GM19438 (cell line): ENCODE results near the gene PDE6G.
"Not testable (repeated sequence)": the region's sequence is repeated elsewhere in the genome, so short reads cannot be mapped to it uniquely, and the experiment has no call there.

ENCODE experiments used
- ATAC-seq: cut with Tn5 transposase; IDR thresholded peaks from one replicate; pipeline ENCODE4 v1.9.1; 2021; ENCODE audit warnings: low read depth; ENCODE audit not compliant: unreplicated experiment

Gene PDE6G

DNA sequence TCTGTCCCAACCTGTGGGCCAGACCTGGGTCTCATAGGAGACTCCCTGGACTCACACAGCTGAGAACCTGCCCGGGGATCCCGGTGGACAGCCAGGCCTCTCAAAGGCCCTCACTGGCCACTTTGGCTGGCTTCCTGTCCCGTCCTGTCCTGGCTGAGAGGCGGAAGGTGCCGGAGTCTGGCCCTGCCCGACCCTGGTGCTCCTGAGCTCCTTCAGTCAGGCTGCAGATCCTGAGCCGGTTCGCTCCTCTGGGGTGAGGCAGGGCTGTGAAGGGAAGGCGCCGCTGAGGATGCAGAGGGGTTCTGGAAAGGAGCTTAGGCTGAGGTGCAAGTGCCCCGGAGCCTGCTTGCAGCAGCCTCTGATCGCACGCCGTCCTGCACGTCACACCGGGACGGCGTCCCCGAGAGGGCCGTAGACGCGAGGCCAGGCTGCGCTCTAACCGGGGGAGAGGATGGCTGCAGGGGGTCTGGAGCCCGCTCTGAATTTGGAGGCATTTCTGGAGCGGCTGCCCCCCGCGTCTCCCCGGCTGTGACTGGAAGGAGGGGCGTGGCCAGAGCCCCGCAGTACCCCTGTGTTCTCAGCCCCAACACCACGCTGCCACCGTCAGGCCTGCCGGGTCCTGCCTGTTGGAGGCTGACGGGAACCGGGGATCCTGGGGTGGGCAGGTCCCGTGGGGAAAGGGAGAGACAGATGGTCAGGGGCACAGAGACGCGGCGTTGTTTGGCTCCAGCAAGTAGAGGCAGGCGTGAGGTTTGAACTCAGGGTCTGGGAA is 31.6 kb upstream of the PDE6G start:
- ATAC-seq: no peak

DNA sequence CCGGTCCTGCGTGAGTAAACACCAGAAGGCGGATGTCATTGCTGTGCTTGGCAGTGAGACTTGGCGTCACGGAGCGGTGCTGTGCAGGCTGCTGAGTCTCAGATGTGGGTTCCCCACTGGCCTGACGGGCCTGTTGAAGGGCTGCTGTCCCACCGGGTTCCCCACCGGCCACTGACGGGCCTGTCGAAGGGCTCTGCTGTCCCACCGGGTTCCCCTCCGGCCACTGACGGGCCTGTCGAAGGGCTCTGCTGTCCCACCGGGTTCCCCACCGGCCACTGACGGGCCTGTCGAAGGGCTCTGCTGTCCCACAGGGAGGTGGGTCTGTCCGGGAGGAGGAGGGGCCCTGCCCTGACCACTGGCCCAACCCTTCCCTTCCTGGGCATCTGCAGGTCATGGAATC is 30.3 kb upstream of the PDE6G start:
- no peak for ATAC-seq

DNA sequence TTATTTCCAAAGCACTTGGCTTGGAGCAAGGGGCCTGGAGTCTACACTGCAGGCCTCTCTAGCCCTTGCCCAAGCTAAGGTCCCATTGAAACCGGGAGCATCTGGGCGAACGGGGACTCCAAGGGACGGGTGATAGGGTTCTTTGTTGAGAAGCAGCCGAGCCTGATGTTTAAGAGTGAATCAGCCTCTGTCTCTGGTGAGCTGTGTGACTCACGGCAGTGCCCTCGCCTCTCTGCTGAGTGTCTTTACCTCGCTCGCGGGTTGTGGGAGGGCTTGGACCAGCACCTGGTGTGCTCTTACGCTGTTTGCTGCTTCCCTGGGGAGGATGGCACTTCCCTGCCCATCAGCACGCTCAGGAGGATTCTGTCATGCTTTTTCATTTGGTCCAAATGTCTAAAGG is 28.8 kb upstream of the PDE6G start:
- ATAC-seq: no peak

GRCh38 chr17:81684442-81684911 is 28.1 kb upstream of the PDE6G start:
- ATAC-seq: no peak

DNA sequence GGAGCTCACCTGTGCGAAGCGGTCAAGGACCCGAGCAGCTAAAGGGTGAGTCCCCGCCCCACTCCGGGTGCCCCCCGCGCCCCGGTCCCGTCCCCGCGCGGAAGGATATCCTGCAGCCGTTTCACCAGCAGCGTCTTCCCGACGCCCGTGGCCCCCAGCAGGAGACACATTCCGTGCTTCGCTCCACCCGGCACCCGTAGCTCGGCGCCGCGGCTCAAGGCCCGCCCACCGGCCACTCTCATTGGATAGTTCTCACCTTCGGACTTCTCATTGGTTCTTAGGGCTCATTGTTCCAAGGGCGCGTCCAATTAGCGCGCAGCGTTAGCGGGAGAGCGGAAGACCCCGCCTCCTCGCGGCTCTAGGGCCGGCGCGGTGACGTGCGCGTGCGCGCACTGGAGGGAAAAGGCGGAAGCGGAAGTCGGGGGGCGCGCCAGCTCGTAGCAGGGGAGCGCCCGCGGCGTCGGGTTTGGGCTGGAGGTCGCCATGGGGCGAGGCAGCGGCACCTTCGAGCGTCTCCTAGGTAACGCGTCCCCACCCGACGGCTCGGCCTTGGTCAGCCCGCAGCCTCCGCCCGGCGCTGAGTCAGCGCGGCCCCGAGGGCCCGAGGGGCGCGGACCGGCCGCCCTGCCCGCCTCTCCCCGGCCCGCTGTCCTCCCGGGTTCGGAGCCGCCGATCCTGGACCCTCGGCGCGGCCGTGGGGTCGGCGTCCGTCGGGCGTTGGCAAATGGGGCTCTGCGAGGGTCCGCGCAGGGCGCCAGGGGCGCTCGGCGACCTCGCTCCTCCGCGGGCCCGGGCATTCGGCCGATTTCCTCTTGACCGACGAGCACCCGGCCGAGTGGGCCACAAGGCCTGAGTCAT is 27.5 kb upstream of the PDE6G start, which contains the start of the genes ARL16 and HGS:
TSS of gene ARL16 (minus strand) at position 214 of the 858 bp plus-strand sequence. CDS start at position 170, 44 bp downstream.
TSS of gene HGS (plus strand) at position 428 of the 858 bp plus-strand sequence. CDS start at position 484, 56 bp downstream.
- ATAC-seq: peak; percentile 95

GRCh38 chr17:81683208-81683583 is 26.9 kb upstream of the PDE6G start:
- peak; percentile 7 for ATAC-seq

DNA sequence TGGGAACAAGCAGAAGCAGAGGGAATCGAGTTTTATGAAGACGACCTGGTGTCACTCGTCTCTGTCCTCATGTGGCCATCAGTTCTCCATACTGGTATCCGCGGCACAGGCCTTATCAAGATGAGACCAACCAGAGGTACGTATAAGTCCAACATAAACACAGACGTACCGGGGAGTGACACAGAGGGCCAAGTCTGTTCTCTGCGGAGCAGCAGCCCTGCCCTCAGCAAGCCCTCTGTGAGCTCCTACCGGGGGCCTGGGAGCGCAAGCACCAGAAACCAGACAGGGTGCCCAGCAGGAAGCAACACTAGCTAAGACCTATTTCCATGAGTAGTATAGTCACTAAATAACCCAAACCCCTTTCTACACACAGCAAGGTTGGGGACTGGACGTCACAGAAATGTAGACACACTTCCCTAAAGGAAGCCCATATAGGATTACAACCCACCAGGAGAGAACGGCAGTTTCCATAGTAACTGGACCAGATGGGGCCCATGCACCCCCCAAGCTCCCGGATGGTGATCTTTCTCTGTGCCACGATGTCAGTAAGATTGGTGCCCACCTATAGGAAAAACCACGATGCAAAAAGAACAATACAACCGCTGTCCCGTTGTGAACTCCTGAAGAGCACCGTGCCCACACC is 26.3 kb upstream of the PDE6G start:
- ATAC-seq: no peak

GRCh38 chr17:81681672-81682071 is 25.3 kb upstream of the PDE6G start:
- no peak for ATAC-seq

GRCh38 chr17:81680150-81680549 is 23.8 kb upstream of the PDE6G start:
- ATAC-seq: no peak

DNA sequence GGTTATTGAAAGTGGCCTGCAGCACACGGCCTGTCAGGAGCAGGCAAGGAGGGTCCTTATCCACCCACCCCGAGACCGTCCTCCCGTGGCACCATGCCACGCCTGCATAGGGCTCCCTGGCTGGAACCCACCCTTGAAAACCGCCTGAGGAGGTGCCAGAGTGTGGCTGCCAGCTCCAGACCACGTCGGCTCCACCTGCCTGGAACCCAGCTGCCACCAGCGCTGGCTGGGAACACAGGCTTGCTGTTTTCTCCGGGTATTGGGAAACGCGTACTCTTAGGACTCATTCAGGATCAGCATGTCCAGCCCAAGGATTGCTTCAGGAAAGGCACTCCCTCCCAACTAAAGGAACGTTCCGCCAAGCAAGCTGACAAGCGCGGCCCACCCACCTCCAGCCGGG is 20.6 kb upstream of the PDE6G start:
- ATAC-seq: no peak

- ATAC-seq: not testable (repeated sequence)
Measured at GRCh38 chr17:81675515-81676221, 19.3 kb upstream of the PDE6G start.

DNA sequence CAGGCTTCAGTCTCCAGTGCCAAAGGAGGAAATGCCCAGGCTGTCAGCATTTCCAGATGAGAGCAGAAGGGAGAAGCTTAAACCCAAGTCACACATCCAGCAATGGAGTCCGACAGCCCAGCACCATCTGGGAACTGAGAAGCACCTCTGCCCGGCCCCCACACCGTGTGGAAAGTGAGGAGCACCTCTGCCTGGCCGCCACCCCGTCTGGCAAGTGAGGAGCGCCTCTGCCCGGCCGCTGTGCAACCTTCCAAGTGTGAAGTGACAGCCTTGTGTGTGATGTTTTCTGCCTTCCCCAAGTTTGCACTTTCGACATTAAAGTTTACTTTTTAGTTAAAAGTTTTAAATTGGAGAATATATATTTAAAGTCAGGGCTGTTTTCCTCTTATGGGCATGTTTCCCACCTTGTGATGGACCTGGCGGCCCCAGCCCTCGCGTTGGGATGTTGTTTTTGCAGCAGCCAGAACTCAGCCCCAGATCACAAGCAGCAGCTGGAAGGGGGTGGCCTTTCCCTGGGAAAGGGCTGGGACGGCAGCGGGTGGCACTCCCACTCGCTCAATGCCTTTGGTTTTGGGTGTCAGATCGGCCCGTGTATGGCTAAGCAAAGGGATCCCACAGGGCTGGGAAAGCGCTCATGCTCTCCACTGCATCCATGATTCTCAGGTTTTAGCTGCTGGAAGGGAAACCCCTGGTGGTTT is 17.4 kb upstream of the PDE6G start:
- ATAC-seq: no peak

GRCh38 chr17:81672954-81673353 is 16.6 kb upstream of the PDE6G start:
- ATAC-seq: no peak

DNA sequence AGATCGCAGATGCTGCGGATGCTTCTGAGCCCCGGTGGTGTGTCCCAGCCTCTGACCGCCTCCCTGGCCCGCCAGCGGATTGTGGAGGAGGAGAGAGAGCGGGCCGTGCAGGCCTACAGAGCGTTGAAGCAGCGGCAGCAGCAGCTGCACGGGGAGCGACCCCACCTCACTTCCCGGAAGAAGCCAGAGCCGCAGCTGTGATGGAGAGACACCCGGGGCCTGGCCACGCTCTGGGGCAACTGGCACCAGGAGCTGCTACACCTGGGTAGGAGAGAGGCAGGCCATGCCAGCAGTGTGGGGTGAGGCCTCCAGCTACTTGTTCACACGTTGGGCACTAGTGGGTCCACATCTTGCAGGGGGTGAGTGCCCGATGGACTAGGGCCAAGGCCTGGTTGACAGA is 16.2 kb upstream of the PDE6G start:
- no peak for ATAC-seq

DNA sequence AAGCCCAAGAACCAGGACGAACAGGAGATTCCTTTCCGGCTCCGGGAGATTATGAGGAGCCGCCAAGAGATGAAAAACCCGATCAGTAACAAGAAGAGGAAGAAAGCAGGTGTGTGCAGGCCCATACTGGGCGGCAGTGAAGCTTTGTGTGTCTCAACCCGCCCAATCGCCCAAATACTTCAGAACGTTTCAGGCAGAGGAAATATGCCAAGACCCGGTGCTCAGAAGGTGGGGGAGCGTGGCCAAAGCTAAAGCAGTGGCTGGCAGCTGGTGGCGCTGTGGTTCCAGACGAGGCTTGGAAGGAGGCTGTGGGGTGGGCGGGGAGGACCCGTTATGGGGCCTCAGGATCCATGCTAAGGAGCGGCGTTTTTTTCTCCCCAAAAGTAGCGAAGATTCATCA is 11.4 kb upstream of the PDE6G start:
- no peak for ATAC-seq

DNA sequence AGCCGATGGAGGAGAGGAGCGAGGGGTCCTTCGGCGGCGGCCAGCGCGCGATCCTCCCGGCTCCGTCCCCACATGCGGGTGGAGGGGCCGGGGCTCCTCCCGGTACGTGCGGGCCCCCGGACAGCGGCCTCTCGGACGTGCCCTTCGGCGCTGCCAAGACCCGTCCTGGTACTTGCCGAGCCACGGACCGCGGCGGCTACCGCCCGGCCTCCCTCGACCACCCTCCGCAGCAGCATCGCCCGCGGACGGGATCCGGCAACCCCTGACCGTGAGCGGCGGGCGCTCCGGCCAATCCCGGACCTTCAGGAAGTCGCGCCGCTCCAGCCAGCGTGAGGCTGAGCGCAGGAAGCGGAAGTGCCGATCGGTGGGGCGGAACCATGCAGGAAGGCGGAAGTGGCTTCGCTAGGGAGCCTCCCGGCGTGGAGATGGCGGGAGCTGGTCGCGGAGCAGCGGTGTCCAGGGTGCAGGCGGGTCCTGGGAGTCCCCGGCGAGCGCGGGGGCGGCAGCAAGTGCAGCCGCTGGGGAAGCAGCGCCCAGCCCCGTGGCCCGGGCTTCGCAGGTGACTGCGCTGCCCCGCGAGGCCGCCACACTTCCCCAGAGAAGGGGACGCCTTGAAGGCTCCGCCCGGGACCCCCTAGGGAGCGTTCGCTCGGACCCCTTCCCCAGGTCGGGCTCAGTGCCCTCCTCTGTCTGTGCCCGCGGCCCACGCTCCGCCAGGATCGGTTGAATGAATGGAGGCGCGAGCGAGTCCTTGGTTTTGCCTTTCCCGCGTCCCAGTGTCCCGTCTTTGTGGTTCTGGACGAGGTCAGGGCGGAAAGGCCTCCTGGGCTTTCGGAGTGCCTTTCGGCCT is 10.2 kb upstream of the PDE6G start, which contains the start of the genes CCDC137 and OXLD1:
TSS of gene CCDC137 (plus strand) at position 396 of the 850 bp plus-strand sequence. CDS start at position 426, 30 bp downstream.
TSS of gene OXLD1 (minus strand) at position 264 of the 850 bp plus-strand sequence. CDS start at position 236, 28 bp downstream.
- ATAC-seq: peak; percentile 88

DNA sequence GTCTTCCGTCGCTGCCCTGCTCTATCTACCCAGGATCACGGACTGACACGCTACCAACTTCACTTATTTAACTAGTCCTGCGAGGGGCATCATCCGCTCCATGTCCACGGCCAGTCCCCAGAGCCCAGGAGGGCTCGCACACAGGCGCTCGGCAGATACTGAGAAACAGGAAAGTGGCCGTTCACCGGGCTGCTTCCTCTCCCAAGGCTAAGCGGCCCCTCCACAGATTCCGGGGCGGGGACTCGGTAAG is 9.7 kb upstream of the PDE6G start:
- no peak for ATAC-seq

GRCh38 chr17:81665205-81666091 is 9.1 kb upstream of the PDE6G start:
- peak; percentile 3 for ATAC-seq
